ENCODE results near the gene BTG2.
A peak's percentile ranks its signal among the peaks of the same experiment; 100 is the strongest.

Gene BTG2

GRCh38 chr1:203276916-203277545 is 28.3 kb upstream of the BTG2 start:
- DNase-seq, result no peak

GRCh38 chr1:203278082-203278884 is 27.0 kb upstream of the BTG2 start:
- no peak for DNase-seq

- no peak for DNase-seq
Observed at GRCh38 chr1:203278885-203279406, 26.4 kb upstream of the BTG2 start.

- no peak for DNase-seq
Observed at GRCh38 chr1:203280061-203280460, 25.3 kb upstream of the BTG2 start.

GRCh38 chr1:203281033-203281432 is 24.3 kb upstream of the BTG2 start:
- no peak for DNase-seq

- DNase-seq, result no peak
Observed at GRCh38 chr1:203281851-203282661, 23.3 kb upstream of the BTG2 start.

- DNase-seq, result no peak
Observed at GRCh38 chr1:203282720-203283542, 22.4 kb upstream of the BTG2 start.

GRCh38 chr1:203283597-203283996 is 21.7 kb upstream of the BTG2 start:
- DNase-seq, result no peak

- no peak for DNase-seq
Observed at GRCh38 chr1:203284411-203285123, 20.8 kb upstream of the BTG2 start.

GRCh38 chr1:203286161-203286984 is 18.9 kb upstream of the BTG2 start:
- DNase-seq, result no peak

- peak; percentile 67 to 73 for DNase-seq
Observed at GRCh38 chr1:203287109-203287893, 18.0 kb upstream of the BTG2 start.

- DNase-seq, result no peak
Observed at GRCh38 chr1:203287898-203288297, 17.4 kb upstream of the BTG2 start.

- no peak for DNase-seq
Observed at GRCh38 chr1:203288400-203288799, 16.9 kb upstream of the BTG2 start.

- peak; percentile 89 to 91 for DNase-seq
Observed at GRCh38 chr1:203289281-203289981, 15.9 kb upstream of the BTG2 start.

GRCh38 chr1:203289982-203290260 is 15.4 kb upstream of the BTG2 start:
- no peak for DNase-seq

- DNase-seq, result peak; percentile 98
Observed at GRCh38 chr1:203290261-203291089, 14.8 kb upstream of the BTG2 start.

- DNase-seq, result no peak
Observed at GRCh38 chr1:203291201-203292096, 13.9 kb upstream of the BTG2 start.

GRCh38 chr1:203295796-203296195 is 9.5 kb upstream of the BTG2 start:
- no peak for DNase-seq

All from activated CD4-positive, alpha-beta T cell treated with anti-CD3 and anti-CD28 coated beads, Interleukin-2, amount 50 U/mL, for 4 hours (primary cell).